Ramos (cell line): ENCODE measurements around the gene ITPRID1.
"Not testable (repeated sequence)": the region's sequence is repeated elsewhere in the genome, so short reads cannot be mapped to it uniquely, and the experiment has no call there.

Source experiments
- in situ Hi-C: fragments of 300-500 bp; cut with MboI; formaldehyde crosslinking; loops from one replicate; pipeline ENCODE4 v1.14.3; 2022; ENCODE audit warnings: low sequenced_read_pairs; ENCODE audit not compliant: unreplicated experiment

Gene ITPRID1

DNA sequence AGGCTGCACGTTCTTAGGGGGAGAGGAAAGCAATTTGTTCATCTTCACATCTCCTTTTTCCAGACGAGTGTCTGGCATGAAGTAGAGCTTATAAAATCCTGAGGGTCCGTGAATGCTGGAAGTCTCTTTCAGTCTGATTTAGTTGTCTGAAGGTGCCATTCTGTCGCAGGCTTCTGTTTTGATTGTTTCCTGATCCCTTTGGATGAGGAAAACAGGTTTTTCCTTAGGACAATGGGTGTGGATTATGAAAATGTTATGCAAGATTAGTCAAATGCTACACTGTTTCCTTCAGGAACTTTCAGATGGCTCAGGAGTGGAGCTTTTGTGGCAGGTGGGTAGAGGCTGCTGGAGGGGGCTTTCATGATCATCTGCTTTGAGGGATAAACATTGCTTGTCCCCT is at the start of gene ITPRID1:
ITPRID1 (plus strand) TSS at position 301 of the 400 bp plus-strand sequence. CDS start 38,935 bp downstream, outside the sequence.
- in situ Hi-C loops: no loop called here

- in situ Hi-C loops: no loop called here
Observed at GRCh38 chr7:31464601-31465000, 49.3 kb upstream of the ITPRID1 start.

GRCh38 chr7:31465285-31465684 is 48.6 kb upstream of the ITPRID1 start:
- in situ Hi-C loops: no loop called here

DNA sequence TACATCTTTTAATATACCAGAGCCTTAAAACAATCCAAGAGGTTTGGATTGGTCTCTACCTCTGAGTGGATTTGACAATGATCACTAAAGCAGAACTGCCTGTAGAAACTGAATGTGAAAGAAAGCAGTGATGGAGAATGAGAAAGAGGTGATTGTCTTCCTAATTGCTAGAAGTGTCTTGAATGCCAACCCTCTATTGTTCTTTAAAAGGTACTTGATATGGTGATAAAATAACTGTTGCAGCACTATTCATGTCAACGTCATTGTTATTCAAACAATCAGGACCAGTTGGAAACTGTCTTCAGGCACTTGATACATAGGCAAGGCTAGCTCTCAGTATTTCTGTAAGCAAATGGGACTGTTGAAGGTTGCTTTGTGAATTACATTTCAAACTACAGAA is 47.9 kb upstream of the ITPRID1 start:
- in situ Hi-C loops: no loop called here

GRCh38 chr7:31470883-31471282 is 43.0 kb upstream of the ITPRID1 start:
- in situ Hi-C loops: not testable (repeated sequence)

- in situ Hi-C loops: loop anchor here (25.0 kb wide), 1 partner anchor 338 kb away; no protein-coding TSS in a partner anchor
Observed at GRCh38 chr7:31475368-31475767, 38.5 kb upstream of the ITPRID1 start.

- in situ Hi-C loops: loop anchor here (25.0 kb wide), 1 partner anchor 339 kb away; no protein-coding TSS in a partner anchor
Observed at GRCh38 chr7:31476073-31476745, 37.7 kb upstream of the ITPRID1 start.

DNA sequence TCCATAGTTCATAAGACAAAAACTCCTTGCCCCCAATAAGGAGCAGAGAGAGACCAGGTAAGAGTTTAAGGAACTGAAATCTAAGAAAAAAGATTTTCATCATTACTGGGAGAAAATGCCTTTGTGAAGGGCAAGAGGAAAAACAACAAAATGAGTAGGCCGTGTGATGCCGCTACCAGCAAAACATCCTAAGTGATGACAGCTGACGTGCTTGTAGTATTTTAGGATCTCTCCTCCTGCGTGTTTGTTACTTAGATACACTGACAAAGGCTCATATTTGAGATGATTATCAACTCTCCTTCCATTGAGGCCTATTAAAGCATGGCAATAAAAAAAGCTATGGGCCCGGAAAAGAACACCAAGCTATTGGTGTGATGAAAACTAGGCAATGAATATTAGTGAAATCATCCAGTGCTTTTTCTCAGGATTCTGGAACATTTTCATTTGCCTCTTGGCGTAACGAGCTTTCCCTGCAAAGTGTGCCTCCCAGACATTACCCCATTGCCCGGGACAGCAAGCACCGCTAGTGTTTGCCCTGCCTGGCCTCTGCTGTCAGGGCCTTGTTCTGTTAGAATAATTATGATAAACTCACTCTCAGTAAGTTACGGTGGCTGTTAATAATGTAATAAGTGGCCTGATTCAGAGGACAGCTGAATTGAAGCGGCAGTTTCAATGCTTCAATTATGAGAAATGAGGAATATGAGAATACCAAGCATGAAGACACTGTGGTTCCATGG is 36.8 kb upstream of the ITPRID1 start:
- in situ Hi-C loops: loop anchor here (25.0 kb wide), 1 partner anchor 340 kb away; no protein-coding TSS in a partner anchor

- in situ Hi-C loops: loop anchor here (25.0 kb wide), 1 partner anchor 341 kb away; no protein-coding TSS in a partner anchor
Observed at GRCh38 chr7:31478018-31478417, 35.9 kb upstream of the ITPRID1 start.

DNA sequence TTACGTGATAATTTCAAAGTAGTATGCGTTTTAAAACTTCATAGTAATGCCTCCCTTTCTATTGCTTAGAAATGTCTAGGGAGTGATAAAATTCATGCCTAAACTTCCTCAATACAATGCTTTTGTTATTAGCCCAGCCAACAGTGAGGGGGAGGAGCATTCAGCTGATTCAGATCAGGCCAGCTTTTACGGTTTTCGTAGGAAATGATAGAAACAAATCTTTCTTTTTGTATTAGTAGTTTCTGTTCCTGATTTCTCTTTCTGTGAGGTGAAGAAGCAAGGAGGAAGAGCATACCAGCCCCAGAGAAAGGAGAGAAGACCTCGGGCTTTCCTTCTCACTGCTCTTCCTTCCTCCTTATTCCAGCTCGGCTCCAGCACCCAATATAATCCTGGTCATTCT is 35.2 kb upstream of the ITPRID1 start:
- in situ Hi-C loops: loop anchor here (25.0 kb wide), 1 partner anchor 341 kb away; no protein-coding TSS in a partner anchor

- in situ Hi-C loops: loop anchor here (25.0 kb wide), 1 partner anchor 350 kb away; no protein-coding TSS in a partner anchor
Observed at GRCh38 chr7:31487071-31487470, 26.8 kb upstream of the ITPRID1 start.

GRCh38 chr7:31487476-31487875 is 26.4 kb upstream of the ITPRID1 start:
- in situ Hi-C loops: loop anchor here (25.0 kb wide), 1 partner anchor 350 kb away; no protein-coding TSS in a partner anchor

- in situ Hi-C loops: loop anchor here (25.0 kb wide), 1 partner anchor 351 kb away; no protein-coding TSS in a partner anchor
Observed at GRCh38 chr7:31488562-31489203, 25.2 kb upstream of the ITPRID1 start.

DNA sequence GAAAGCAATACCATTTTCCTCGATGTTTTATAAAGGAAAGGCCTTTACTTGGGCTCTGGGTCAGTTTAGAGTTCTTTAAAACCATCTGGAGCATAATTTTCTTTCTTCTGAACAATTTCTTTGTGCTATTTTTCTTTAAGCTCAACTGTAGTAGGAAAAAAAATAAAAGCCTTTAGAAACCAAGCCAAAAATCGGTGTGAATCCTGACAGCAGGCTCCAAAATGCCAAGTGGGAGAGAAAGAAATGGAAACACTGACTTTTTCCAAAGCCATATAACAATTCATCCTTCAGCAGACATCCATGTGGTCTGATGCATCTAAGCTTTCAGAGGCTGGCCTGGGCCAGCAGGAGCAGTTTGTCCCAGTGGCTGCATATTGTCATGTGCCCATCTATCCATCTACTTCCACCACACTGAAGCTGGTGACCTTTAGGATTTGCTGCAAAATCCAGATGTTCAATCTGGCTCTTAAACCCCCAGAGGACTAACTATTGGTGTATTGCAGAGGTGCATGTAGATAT is 23.0 kb upstream of the ITPRID1 start:
- in situ Hi-C loops: loop anchor here (25.0 kb wide), 1 partner anchor 354 kb away; no protein-coding TSS in a partner anchor

DNA sequence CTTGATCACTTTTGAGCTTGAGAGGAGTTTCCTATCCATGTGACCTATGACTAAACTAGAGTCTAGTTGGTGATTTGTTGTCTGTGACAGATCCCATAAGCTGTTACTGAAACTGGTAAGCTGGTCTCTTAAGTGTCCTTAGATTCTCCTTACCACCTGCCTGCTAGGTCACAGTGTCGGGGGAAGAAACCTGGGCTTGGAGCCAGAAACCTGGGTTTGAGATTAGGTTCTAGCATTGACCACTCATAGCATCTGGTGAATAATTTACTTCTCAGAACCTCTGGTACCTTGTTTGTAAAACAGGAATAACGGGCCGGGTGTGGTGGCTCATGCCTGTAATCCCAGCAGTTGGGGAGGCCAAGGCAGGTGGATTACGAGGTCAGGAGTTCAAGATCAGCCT is 21.8 kb upstream of the ITPRID1 start:
- in situ Hi-C loops: loop anchor here (25.0 kb wide), 1 partner anchor 355 kb away; no protein-coding TSS in a partner anchor

- in situ Hi-C loops: loop anchor here (25.0 kb wide), 1 partner anchor 356 kb away; no protein-coding TSS in a partner anchor
Observed at GRCh38 chr7:31493714-31494181, 20.1 kb upstream of the ITPRID1 start.

GRCh38 chr7:31494421-31494820 is 19.5 kb upstream of the ITPRID1 start:
- in situ Hi-C loops: loop anchor here (25.0 kb wide), 1 partner anchor 357 kb away; no protein-coding TSS in a partner anchor

GRCh38 chr7:31495653-31496052 is 18.2 kb upstream of the ITPRID1 start:
- in situ Hi-C loops: loop anchor here (25.0 kb wide), 1 partner anchor 358 kb away; no protein-coding TSS in a partner anchor

GRCh38 chr7:31497516-31497915 is 16.4 kb upstream of the ITPRID1 start:
- in situ Hi-C loops: loop anchor here (25.0 kb wide), 1 partner anchor 360 kb away; no protein-coding TSS in a partner anchor

- in situ Hi-C loops: no loop called here
Observed at GRCh38 chr7:31500656-31501055, 13.2 kb upstream of the ITPRID1 start.
